HepG2 (cell line): ENCODE data around the gene ARL5A. TPM values are rescaled to one million over a fixed set of nuclear protein-coding genes. Genes with fewer than 3 reads are reported as not detected.
A peak's percentile ranks its signal among the peaks of the same experiment; 100 is the strongest.

Experiments used
- AKNA ChIP-seq: sonication (generic); formaldehyde crosslinking; IDR thresholded peaks from 2 replicates; pipeline ENCODE4 v1.4.0; 2020; ENCODE audit warnings: missing genetic modification reagents, borderline replicate concordance
- EED ChIP-seq: sonication (generic); formaldehyde crosslinking; IDR thresholded peaks from 2 replicates; pipeline ENCODE4 v1.5.0; 2020; ENCODE audit warnings: mild to moderate bottlenecking, missing genetic modification reagents
- ELF4 ChIP-seq: sonication (generic); formaldehyde crosslinking; IDR thresholded peaks from 2 replicates; pipeline ENCODE4 v1.5.0; 2020; ENCODE audit warnings: missing genetic modification reagents, mild to moderate bottlenecking, moderate library complexity, borderline replicate concordance
- FOXO4 ChIP-seq: sonication (generic); formaldehyde crosslinking; conservative IDR thresholded peaks from 2 replicates; pipeline ENCODE4 v1.8.1; 2023; ENCODE audit warnings: missing genetic modification reagents
- GPN1 ChIP-seq: sonication (generic); formaldehyde crosslinking; IDR thresholded peaks from 2 replicates; pipeline ENCODE4 v1.5.1; 2020; ENCODE audit warnings: missing genetic modification reagents, borderline replicate concordance
- KLF16 ChIP-seq, 2 experiments: sonication (generic) in 1 of 2; formaldehyde crosslinking in 1 of 2; IDR thresholded peaks; 2 replicates each; pipeline versions ENCODE4 v1.6.1 to v1.8.0; 2016 to 2023; ENCODE audit warnings: missing genetic modification reagents in 2 of 2, missing compliant biosample characterization in 1 of 2
- MIER2 ChIP-seq: IDR thresholded peaks from 2 replicates; pipeline ENCODE4 v1.6.1; 2016; ENCODE audit warnings: missing biosample characterization, missing genetic modification reagents
- MTA1 ChIP-seq: sonication (generic); formaldehyde crosslinking; IDR thresholded peaks from 2 replicates; pipeline ENCODE4 v1.4.0; 2020; ENCODE audit warnings: missing genetic modification reagents, mild to moderate bottlenecking, borderline replicate concordance
- THAP11 ChIP-seq: IDR thresholded peaks from 2 replicates; pipeline ENCODE4 v1.6.1; 2016; ENCODE audit warnings: missing biosample characterization, missing genetic modification reagents
- ZNF354B ChIP-seq: sonication (generic); formaldehyde crosslinking; IDR thresholded peaks from 2 replicates; pipeline ENCODE4 v1.8.0; 2022; ENCODE audit warnings: mild to moderate bottlenecking, missing genetic modification reagents
- ZNF501 ChIP-seq: sonication (generic); formaldehyde crosslinking; IDR thresholded peaks from 2 replicates; pipeline ENCODE4 v1.5.1; 2020; ENCODE audit warnings: mild to moderate bottlenecking, moderate library complexity, missing genetic modification reagents
- ZNF674 ChIP-seq: sonication (generic); formaldehyde crosslinking; IDR thresholded peaks from 2 replicates; pipeline ENCODE4 v1.5.0; 2020; ENCODE audit warnings: low read depth, mild to moderate bottlenecking, missing genetic modification reagents
- ZNF687 ChIP-seq: sonication (generic); formaldehyde crosslinking; IDR thresholded peaks from 2 replicates; pipeline ENCODE4 v1.5.1; 2020; ENCODE audit warnings: mild to moderate bottlenecking, missing genetic modification reagents, moderate library complexity
- polyA plus RNA-seq, 8 experiments: library from polyadenylated mRNA; depleted of rRNA in 3 of 8; stranded (reverse) in 7 of 8; unstranded in 1 of 8; fragments of >200 nt; fragmentation: Illumina TruSeq in 4 of 8; extraction: Trizol in 4 of 8; gene quantifications; 2 replicates each; pipeline versions ENCODE4 v1.2.1 to v1.2.3, GENCODE V29; 2011 to 2016; ENCODE audit warnings: low read depth in 4 of 8, missing spikeins in 1 of 8, mixed read lengths in 1 of 8; ENCODE audit not compliant: insufficient read depth in 1 of 8
- total RNA-seq, 5 experiments: library from RNA; depleted of rRNA; stranded (reverse); fragments of >200 nt; fragmentation: Illumina TruSeq; extraction: Trizol; gene quantifications; 2 replicates each; pipeline ENCODE4 v1.2.3, GENCODE V29; 2016; ENCODE audit warnings: low read depth in 1 of 5
- TF ChIP-seq, protein P1 (sequence below): fragments of 450-650 bp; IDR thresholded peaks from 2 replicates; pipeline ENCODE4 v1.6.1; 2017; ENCODE audit warnings: mild to moderate bottlenecking

The ARL5A gene
- total and polyA plus RNA-seq, 2 of the 13 experiments (the other 11 are each of a cell fraction or from before 2014, with no cell fraction given) = 47.5 to 149 TPM

GRCh38 chr2:151828143-151828889, at the start of gene ARL5A (continued):
- TF ChIP-seq KLF16 (CRISPR knock-in tag; IDR thresholded peaks at IDR 0.05) = peak in 1 of 2 experiments; percentile 91; a peak in 1 of 4 replicates
- peak; percentile 30; the same call in 1 of the 2 replicates for TF ChIP-seq EED (CRISPR knock-in tag)
- 0 out of 2 replicates have a peak, but pooled peaks have one; percentile 26 for TF ChIP-seq FOXO4 (CRISPR knock-in tag)
- TF ChIP-seq AKNA (CRISPR knock-in tag) = no peak
- 0 out of 2 replicates have a peak, but pooled peaks have one; percentile 51 for TF ChIP-seq MIER2 (CRISPR knock-in tag)
- TF ChIP-seq ZNF501 (CRISPR knock-in tag) = no peak
- TF ChIP-seq, protein P1, sequence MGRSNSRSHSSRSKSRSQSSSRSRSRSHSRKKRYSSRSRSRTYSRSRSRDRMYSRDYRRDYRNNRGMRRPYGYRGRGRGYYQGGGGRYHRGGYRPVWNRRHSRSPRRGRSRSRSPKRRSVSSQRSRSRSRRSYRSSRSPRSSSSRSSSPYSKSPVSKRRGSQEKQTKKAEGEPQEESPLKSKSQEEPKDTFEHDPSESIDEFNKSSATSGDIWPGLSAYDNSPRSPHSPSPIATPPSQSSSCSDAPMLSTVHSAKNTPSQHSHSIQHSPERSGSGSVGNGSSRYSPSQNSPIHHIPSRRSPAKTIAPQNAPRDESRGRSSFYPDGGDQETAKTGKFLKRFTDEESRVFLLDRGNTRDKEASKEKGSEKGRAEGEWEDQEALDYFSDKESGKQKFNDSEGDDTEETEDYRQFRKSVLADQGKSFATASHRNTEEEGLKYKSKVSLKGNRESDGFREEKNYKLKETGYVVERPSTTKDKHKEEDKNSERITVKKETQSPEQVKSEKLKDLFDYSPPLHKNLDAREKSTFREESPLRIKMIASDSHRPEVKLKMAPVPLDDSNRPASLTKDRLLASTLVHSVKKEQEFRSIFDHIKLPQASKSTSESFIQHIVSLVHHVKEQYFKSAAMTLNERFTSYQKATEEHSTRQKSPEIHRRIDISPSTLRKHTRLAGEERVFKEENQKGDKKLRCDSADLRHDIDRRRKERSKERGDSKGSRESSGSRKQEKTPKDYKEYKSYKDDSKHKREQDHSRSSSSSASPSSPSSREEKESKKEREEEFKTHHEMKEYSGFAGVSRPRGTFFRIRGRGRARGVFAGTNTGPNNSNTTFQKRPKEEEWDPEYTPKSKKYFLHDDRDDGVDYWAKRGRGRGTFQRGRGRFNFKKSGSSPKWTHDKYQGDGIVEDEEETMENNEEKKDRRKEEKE = no peak
- 0 out of 2 replicates have a peak, but pooled peaks have one; percentile 82 for TF ChIP-seq ZNF674 (CRISPR knock-in tag)
- peak; percentile 69 for TF ChIP-seq MTA1
- TF ChIP-seq THAP11 (CRISPR knock-in tag) = peak; percentile 86
- no peak for TF ChIP-seq ELF4
- peak; percentile 41; the same call in 1 of the 2 replicates for TF ChIP-seq GPN1
- no peak for TF ChIP-seq ZNF354B
- TF ChIP-seq ZNF687 = peak; percentile 95
